ENCODE results near the gene ADGRA1. TPM values are rescaled to one million over a fixed set of nuclear protein-coding genes. Genes with fewer than 3 reads are reported as not detected.
"Not testable (repeated sequence)": the region's sequence is repeated elsewhere in the genome, so short reads cannot be mapped to it uniquely, and the experiment has no call there.

ADGRA1 gene
- total RNA-seq, 1 donor from 2014 or later, result 0.13 TPM

DNA sequence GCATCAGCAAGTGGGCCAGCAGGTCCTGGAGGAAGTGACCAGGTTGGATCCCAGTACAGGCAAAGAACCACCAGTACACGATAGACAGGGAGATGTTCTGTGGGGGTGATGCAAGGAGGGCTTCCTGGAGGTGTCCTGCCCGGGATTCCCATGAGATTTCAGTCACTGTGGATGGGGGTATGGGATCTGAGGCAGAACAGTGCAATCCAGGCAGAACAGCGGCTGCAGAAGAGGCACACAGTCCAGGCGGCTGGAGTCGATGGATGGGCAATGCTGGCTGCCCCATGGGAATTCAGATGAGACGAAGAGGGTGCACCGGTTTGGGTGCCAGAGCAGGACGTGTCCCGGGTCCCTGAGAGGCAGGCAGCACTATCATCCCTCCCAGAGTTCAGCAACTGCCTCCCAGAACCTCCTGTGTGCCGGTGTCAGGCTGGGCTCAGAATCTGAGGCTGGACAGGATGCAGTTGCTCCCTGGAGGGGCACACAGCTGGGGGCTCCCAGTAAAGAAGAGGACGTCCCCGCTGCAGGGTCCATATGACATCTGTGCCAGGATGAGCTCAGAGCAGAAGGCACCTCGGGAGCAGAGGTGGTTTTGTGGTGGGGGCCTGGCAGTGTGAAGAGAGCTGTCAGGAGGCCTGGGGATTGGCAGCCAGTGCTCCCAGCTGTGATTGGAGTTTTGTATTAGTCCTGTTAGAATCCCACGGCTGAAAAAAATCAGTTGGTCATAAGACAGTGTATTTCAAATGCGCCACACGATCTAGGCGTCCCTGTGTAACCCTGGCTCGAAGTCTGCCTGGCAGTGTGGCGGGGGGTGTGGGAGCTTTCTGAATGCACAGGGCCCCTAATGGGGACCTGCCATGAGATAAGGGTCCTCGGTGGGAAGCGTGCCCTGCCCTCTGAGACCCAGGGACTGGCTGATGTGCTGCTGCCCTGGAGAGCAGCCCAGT is 75.5 kb downstream of the ADGRA1 start:
- peak; percentile 31 for DNase-seq (ENCODE audit: low spot score)

DNA sequence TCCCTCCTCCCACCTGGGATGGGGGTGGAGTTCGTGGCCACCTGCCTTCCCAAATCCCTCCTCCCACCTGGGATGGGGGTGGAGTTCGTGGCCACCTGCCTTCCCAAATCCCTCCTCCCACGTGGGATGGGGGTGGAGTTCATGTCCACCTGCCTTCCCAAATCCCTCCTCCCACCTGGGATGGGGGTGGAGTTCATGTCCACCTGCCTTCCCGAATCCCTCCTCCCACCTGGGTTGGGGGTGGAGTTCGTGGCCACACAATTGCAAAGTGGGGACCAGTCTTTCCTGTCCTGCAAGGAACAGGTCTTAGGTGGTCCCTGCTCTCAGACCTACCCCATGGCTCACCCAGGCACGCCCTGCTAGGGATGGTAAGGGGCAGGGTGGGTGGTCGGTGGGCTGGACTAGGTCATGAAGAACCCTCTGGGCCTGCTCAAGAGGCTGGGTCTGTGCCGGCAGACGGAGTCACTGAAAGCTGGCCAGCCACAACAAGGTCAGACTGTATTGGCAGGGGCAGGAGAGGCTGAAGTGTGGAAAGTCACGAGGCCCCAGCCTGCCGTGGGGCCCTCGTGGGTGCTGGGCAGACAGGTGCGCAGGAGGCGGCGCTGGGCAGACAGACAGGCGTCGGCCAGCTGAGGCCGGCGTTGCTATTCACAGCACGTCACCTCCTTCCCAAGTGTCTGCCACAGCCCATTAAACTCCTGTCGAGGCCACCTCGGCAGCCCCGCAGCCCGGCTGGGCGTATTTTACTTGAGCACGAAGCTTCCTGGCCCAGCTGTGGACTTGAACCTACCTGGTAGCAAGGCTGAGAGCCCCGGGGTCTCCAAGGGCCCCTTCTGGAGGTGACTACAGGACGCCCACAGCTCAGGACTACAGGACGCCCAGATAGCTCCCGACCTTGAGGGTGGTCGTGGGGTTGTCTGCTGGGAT is 76.4 kb downstream of the ADGRA1 start:
- peak; percentile 36 for DNase-seq (ENCODE audit: low spot score)

DNA sequence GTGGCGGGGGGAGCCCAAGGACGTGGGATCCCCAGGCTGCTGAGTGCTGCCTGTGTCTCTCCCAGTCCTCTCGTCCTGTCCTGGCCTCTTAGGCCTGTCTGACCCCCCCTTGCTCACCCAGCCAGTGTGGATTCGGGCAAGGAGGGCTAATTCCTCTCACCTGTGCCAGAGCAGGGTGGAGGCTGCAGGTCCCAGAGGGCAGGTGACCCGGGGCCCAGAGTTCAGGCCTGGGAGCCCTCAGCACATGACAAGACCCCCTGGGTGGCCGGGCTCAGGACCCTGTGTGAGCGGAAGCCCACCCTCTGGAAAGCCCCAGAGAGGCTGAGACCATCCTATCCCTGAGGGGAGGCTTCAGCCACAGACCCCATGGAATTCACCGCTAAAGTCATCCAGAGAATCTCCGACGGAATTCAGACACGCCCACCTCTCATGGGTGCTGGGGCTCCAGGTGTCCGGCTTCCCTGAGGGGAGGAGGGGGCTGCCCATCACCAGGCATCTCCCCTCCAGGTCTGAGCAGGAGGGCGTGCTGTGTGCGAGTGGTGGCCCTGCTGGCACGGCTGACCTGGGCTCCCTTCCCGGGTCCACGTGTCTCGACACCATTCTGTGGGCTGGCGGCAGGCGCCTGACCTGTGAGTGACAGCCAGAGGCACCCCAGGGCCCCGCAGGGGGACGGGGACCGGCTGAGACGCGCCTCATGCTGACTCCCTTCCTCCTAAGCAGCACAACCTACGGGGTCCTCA is 77.3 kb downstream of the ADGRA1 start:
- DNase-seq (ENCODE audit: low spot score), result peak; percentile 36

DNA sequence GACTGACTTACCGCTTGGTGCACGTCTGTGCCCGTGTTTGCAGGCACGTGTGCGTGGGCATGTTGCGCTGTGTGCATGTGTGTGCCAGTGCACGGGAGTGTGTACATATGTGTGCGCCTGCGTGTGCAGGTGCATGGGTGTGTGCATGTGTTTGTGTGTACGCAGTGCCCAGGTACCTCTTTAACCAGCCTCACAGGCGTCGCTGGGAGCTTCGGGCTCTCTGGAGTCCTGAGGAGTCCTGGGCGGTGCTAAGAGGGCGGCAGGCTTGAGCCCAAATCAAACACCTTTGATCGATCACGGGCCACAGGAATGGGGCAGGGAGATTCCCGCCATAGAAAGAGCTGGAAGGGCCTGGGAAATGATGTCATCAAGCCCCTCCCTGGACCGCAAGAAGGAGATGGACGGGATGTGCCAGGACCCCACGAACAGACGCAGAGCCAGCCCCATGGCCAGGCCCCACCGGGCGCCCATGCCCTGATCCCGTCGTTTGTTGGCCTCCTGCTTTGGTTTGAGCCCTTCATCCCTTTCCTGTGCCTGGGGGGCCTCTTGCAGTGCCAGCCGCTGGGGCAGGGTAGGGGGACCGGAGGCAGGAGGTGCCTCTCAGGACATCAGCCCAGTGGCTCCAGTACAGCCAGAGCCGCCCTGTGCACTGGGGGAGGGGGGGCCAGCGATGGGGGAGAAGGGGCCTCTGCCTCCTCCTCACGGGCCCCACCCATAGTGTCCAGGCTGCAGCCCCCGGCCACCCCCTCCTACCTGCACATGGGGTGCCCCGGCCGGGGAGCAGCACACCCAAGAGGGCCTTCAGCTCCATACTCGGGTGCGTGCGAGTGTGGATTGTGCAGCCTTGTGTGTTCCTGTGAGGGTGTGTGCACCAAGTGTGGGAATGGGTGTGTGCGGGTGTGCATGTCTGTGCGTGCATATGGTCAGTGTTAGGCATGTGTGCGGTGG is 78.1 kb downstream of the ADGRA1 start:
- peak; percentile 36 for DNase-seq (ENCODE audit: low spot score)

DNA sequence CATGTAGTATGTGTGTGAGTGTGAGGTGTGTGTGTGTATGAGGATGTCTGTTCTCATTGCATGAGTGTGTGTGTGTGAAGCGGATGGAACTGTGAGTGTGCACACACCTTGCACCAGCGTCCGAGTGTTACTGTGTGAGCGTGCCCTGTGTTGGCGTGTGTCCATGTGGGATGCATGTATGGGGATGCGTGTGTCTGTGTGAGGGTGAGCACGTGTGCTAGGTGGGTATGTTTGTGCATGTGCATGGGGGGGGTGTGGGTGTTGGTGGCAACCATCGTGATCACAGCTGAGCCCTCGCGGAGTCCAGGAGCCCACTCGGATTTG is 78.7 kb downstream of the ADGRA1 start:
- peak; percentile 30 for DNase-seq (ENCODE audit: low spot score)

DNA sequence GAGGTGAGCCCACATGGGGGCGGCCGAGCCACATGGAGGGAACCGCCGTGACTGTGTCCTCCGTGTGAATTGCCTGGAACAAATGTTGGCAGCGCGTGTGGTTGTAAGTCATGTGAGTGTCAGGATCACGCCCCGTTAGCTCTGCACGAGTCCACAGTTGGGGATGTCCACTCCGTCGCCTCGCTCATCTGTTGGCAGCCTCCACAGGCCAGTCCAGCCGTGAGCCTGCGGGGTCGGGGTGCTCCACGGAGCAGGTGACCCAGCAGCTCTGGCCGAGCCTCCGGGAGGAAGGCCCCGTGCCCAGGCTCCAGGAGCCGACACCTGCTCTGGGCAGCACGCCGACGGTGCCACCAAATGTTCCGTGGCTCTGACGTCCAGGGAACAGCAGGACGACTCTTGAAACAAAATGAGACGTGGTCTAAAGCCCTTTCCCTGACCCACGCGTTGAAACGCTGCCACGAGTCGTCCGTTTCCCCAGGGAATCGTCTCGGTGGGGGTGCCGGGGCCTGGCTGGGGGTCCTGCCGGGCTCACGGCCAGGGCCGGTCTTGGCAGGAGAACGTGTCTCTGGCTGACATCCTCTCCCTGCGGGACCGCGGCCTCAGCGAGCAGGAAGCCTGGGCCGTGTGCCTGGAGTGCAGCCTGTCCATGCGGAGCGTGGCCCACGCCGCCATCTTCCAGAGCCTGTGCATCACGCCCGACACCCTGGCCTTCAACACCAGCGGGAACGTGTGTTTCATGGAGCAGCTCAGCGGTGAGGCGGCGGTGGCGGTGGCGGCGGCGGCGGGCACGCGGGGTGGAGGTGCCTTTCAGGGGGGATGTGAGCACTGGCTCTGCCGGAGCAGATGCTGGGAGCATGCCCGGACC is 79.3 kb downstream of the ADGRA1 start:
- DNase-seq (ENCODE audit: low spot score), result no peak

DNA sequence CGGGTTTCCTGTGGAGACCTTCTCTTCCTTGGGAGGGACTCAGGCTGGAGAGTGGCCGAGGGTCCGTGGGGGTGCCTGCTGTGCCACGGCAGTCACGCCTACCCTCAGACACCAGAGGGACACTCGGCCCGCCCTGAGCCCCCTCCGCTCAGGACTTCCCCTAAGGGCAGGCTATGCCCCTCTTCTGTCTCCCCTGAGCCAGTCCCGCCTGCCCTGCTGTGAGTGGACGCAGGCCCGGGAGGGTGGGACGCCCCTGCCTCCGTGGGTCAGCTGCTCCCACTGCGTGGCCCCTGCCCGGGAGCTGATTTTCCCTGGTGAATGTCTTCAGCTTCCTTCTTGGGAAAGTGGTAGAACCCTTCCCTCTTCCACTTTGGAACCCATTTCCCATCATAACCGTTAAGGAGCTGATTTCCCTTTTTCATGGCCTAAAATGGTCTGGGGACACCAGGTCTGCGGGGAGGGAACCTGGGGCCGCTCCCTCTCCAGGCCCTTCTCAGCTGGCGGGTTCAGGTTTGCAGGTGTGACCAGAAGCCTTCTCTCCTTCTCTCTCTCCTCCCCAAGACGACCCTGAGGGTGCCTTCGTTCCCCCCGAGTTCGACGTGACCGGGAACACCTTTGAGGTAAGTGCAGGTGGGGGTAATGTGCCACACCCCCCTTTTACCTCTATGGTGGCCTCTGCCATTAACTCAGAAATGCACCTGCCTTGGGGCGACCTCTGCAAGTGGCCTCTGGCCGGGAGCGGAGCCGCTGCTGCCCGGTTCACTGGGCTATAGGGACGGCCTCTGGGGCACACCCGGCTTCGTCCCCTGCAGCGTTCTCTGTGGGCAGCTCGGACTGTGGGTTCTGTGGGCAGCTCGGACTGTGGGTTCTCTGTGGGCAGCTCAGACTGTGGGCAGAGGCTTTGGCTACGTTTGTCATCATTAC is 80.2 kb downstream of the ADGRA1 start:
- no peak for DNase-seq (ENCODE audit: low spot score)

DNA sequence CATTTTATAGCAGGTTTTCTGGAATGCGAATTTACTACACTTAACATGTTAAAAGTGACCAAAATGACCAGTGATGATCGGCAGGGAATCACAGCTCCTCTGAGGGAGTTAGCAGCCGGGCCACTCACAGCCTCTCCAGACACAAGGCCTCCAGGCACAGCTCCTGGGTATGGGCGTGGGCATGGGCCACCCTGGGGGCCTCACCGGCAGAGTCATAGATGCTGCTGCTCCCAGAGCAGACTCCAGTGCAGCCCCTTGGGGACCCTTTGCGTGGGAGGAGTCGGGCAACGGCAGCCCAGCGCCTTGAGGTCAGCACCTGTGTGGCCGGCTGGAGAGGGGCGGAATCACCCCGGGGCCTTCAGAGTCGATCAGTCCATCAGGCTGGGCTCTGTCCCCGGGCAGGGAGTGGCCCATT is 80.9 kb downstream of the ADGRA1 start:
- DNase-seq (ENCODE audit: low spot score), result no peak

DNA sequence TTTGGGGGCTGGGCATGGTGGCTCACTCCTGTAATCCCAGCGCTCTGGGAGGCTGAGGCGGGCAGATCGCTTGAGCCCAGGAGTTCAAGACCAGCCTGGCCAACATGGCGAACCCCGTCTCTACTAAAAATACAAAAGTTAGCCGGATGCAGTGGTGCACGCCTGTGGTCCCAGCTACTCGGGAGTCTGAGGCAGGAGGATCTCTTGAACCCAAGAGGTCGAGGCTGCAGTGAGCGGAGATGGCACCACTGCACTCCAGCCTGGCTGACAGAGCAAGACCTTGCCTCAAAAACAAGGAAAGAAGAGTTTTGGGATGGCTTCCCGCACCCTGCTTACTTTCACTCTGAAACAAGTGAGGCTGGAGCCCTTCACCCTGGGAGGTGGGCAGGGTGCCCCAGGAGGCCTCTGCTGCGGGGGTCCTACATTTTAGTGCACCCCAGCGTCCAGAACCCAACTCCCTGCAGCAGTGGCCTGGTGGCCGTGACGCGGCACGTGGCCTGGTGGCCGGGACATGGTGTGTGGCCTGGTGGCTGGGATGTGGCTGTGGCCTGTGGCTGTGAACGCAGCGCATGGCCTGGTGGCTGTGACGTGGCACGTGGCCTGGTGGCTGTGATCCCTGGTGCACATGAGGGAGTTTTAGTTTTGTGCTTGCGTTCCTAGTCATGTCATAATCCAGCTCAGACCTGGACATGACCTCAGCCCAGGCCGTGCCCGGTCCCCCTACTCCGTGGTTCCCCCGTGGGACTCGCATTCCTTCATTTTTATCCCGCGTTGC is 81.6 kb downstream of the ADGRA1 start:
- no peak for DNase-seq (ENCODE audit: low spot score)

DNA sequence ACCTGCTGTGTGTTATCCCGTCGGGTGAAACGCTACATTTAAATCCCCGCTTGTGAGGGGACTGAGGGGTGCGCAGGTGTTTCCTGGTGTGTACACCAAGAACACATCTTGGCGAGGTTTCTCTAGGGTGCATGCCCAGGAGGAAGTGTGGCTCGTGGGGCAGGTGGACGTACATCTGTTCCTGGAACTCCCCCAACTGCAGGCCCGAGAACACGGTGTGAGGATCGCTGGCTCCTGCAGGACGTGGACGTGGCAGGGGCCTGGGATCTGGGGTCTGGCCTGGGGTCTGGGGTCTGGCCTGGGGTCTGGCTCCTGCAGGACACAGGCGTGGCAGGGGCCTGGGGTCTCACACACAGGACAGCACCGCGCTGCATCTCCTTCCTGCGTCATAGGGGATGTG is 82.4 kb downstream of the ADGRA1 start:
- no peak for DNase-seq (ENCODE audit: low spot score)

DNA sequence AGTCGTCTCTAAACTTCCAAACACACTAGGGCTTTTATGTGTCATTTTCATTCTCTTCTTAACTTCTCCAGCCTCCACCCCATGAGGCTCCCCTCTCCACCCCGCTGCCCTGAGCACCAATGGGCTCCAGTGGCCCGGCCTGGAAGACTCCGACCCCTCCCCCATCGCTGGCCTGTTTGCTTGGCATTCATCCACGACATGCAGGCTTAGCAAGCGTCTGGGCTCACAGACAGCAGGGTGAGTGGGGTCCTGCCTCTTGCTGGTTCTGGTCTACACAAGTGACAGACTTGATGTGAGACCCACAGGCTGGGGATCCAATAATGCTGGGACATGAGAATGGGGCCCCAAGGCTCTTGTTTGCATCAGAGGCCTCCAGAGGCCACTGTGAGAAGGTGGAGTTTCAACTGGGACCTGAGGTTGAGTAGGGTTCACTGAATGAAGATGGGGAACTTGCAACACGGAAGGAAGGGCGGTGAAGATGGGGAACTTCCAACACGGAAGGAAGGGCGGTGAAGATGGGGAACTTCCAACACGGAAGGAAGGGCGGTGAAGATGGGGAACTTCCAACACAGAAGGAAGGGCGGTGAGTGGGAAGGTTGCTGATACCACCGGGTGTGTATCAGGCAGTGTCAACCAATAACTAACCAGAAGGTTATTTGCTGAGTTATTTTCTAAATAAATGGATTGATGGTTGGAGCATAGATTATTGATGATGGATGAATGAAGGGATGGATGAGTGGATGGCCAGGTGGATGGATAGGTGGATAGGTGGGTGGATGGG is 86.3 kb downstream of the ADGRA1 start:
- no peak for DNase-seq (ENCODE audit: low spot score)

DNA sequence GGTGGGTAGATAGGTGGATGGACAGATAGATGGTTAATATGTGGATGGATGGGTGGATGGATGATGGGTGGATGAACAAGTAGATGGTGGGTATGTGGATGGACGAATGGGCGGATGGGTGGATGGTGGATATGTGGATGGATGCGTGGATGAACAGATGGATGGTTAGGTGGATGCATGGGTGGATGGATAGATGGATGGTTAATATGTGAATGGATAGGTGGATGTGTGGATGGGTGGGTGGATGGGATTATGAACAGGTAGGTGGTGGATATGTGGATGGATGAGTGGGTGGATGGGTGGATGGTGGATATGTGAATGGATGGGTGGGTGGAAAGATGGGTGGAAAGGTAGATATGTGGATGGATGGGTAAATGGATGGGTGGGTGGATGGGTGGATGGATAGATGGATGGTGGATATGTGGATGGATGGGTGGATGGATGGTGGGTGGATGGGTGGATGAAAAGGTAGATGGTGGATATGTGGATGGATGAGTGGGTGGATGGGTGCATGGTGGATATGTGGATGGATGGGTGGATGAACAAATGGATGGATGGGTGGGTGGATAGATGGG is 87.1 kb downstream of the ADGRA1 start:
- no peak for DNase-seq (ENCODE audit: low spot score)

DNA sequence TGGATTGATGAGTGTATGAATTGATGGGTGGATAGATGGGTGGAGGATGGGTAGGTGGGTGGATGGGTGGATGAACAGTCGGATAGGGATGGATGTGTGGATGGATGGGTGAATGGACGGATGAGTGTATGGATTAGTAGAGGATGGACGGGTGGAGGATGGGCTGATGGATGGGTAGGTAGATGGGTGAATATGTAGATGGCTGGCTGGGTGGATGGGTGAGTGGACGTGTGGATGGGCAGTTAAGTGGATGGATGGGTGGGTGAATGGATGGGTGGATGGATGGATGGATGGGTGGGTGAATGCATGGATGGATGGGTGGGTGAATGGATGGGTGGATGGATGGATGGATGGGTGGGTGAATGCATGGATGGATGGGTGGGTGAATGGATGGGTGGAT is 87.9 kb downstream of the ADGRA1 start:
- not testable (repeated sequence) for DNase-seq (ENCODE audit: low spot score)

DNA sequence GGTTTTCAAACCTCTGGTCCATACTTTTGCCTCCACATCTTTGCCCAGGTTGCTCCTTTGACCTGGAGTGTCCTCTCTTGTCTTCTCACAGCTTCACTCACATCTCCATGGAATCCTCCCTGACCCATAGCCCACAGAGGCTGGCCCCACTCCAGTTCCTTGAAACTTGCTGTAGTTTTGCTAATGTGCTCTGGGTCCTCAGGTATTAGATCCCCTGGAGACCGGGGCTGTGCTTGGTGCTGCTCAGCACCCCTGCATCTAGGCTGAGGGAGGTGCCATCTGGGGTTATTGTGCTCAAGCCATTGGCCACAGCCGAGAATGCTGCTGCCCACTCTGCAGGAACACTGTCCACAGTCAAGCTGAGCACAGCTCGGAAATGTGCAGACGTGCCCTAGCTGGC is 88.8 kb downstream of the ADGRA1 start:
- no peak for DNase-seq (ENCODE audit: low spot score)

DNA sequence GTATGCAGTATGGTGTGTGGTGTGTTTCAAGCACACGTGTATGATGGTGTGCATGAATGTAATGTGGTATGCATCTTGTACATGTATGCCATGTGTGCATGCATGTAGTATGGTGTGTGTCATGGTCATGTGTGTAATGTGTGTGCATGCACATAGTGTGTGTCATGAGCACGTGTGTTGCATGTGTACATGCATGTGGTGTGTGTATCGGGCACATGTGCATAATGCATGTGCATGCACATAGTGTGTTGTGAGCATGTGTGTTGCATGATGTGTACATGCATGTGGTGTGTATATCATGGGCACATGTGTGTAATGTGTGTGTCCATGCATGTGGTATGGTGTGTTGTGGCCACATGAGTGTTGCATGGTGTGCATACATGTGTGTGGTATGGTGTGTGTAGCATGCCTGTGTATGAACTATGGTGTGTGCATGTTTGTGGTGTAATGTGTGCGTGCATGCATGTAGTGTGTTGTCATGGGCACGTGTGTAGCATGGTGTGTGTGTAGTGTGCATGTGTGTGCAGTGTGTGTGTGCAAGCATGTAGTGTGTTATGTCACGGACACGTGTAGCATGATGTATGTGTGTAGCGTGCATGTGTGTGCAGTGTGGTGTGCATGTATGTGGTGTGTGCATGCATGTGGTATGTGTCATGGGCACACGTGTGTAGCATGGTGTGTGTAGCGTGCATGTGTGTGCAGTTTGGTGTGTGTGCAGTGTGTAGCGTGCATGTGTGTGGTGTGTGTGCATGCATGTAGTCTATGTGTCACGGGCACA is 89.8 kb downstream of the ADGRA1 start:
- no peak for DNase-seq (ENCODE audit: low spot score)

Measured in ureter (tissue), 1 donor.